Hepatocyte (in vitro differentiated cells): Measurements from ENCODE around the gene PLSCR5. TPM values are rescaled to one million over a fixed set of nuclear protein-coding genes. Genes with fewer than 3 reads are reported as not detected.

Experiments
- DNase-seq: peaks from one replicate; pipeline ENCODE4 v3.0.0-alpha.2; 2016; ENCODE audit warnings: low spot score
- H2AFZ ChIP-seq: fragments of 200-600 bp; sonication (generic); 2 replicates; pipeline ENCODE4 v1.6.0; 2016; ENCODE audit warnings: antibody characterized with exemption, mild to moderate bottlenecking
- H3K27ac ChIP-seq: fragments of 200-600 bp; sonication (generic); 2 replicates; pipeline ENCODE4 v1.5.1; 2016; ENCODE audit warnings: mild to moderate bottlenecking
- H3K27me3 ChIP-seq: fragments of 200-600 bp; sonication (generic); 2 replicates; pipeline ENCODE4 v1.6.1; 2016
- H3K36me3 ChIP-seq: fragments of 200-600 bp; sonication (generic); replicated peaks from 2 replicates; pipeline ENCODE4 v1.5.1; 2016; ENCODE audit warnings: low read depth; ENCODE audit not compliant: insufficient read depth
- H3K4me1 ChIP-seq: fragments of 200-600 bp; sonication (generic); 2 replicates; pipeline ENCODE4 v1.5.1; 2016; ENCODE audit warnings: mild to moderate bottlenecking, moderate library complexity; ENCODE audit not compliant: insufficient read depth
- H3K4me2 ChIP-seq: fragments of 200-600 bp; sonication (generic); 2 replicates; pipeline ENCODE4 v1.6.0; 2016
- H3K4me3 ChIP-seq: fragments of 200-600 bp; sonication (generic); 2 replicates; pipeline ENCODE4 v1.5.1; 2016; ENCODE audit warnings: mild to moderate bottlenecking
- H3K79me2 ChIP-seq: fragments of 200-600 bp; sonication (generic); 2 replicates; pipeline ENCODE4 v1.6.0; 2017; ENCODE audit warnings: mild to moderate bottlenecking
- H3K9me2 ChIP-seq: fragments of 200-600 bp; sonication (generic); replicated peaks from 2 replicates; pipeline ENCODE4 v1.6.0; 2017; ENCODE audit warnings: mild to moderate bottlenecking; ENCODE audit not compliant: insufficient read depth
- H3K9me3 ChIP-seq: fragments of 200-600 bp; sonication (generic); 2 replicates; pipeline ENCODE4 v1.5.1; 2016; ENCODE audit warnings: low read depth, mild to moderate bottlenecking
- H4K20me1 ChIP-seq: fragments of 200-600 bp; sonication (generic); 2 replicates; pipeline ENCODE4 v1.6.0; 2016; ENCODE audit warnings: mild to moderate bottlenecking; ENCODE audit not compliant: insufficient read depth, poor library complexity, severe bottlenecking
- CTCF ChIP-seq: fragments of 200-600 bp; sonication (generic); IDR thresholded peaks from 2 replicates; pipeline ENCODE4 v1.5.1; 2016; ENCODE audit warnings: antibody characterized with exemption, mild to moderate bottlenecking; ENCODE audit not compliant: poor library complexity
- EZH2 ChIP-seq: fragments of 200-600 bp; sonication (generic); IDR thresholded peaks from 2 replicates; pipeline ENCODE4 v1.6.1; 2016; ENCODE audit warnings: antibody characterized with exemption, mild to moderate bottlenecking, borderline replicate concordance
- EZH2phosphoT487 ChIP-seq: fragments of 200-600 bp; sonication (generic); IDR thresholded peaks from one replicate; pipeline ENCODE4 v1.6.1; 2018; ENCODE audit warnings: antibody characterized with exemption, mild to moderate bottlenecking, low read depth, moderate library complexity; ENCODE audit not compliant: unreplicated experiment, severe bottlenecking
- WGBS: methylation state at CpG from one replicate; pipeline ENCODE4 v1.1.6; 2016; ENCODE audit warnings: low lambda C conversion rate; ENCODE audit errors: missing lambda C conversion rate; 5-methylcytosine and 5-hydroxymethylcytosine counted together
- polyA plus RNA-seq: library from polyadenylated mRNA; unstranded; fragments of >200 nt; fragmentation: Nextera tagmentation; extraction: Ambion mirVana; gene quantifications from 2 replicates; pipeline ENCODE4 v1.2.1, GENCODE V29; 2016
- total RNA-seq: library from RNA; depleted of rRNA; stranded (reverse); fragments of >200 nt; gene quantifications from 2 replicates; pipeline ENCODE4 v1.2.3, GENCODE V29; 2014

Gene PLSCR5
- total and polyA plus RNA-seq, 2 experiments from 2014 or later: 2.0 to 3.0 TPM

- Histone ChIP-seq H3K9me2 (no peaks in the 10 kb centered on the region), H3K79me2 (no peaks in the 10 kb centered on the region), H3K36me3 (no peaks in the 10 kb centered on the region), H3K4me2 (no peak overlapping the region), H3K4me1 (peaks cover 15% of the 10 kb centered on the region), H4K20me1 (no peaks in the 10 kb centered on the region), H3K4me3 (no peak overlapping the region), H3K27ac (peak overlapping the region; percentile 77), H3K9me3 (no peaks in the 10 kb centered on the region), H2AFZ (no peak overlapping the region), H3K27me3 (no peaks in the 10 kb centered on the region)
- 26% methylated on average over 1 of the region's 1 CpG for WGBS
- no peak for DNase-seq
- TF ChIP-seq CTCF (no peak), EZH2 (no peak), EZH2phosphoT487 (no peak)
These were observed 24.0 kb downstream of the PLSCR5 start for GRCh38 chr3:146581080-146581601.

- Histone ChIP-seq H3K4me2 (no peak overlapping the region), H3K4me3 (no peak overlapping the region), H3K36me3 (no peaks in the 10 kb centered on the region), H3K4me1 (peaks cover 15% of the 10 kb centered on the region), H4K20me1 (no peaks in the 10 kb centered on the region), H3K27ac (no peak overlapping the region), H3K9me2 (no peaks in the 10 kb centered on the region), H2AFZ (no peak overlapping the region), H3K79me2 (no peaks in the 10 kb centered on the region), H3K27me3 (no peaks in the 10 kb centered on the region), H3K9me3 (no peaks in the 10 kb centered on the region)
- no peak for TF ChIP-seq EZH2phosphoT487
- peak; percentile 65 for TF ChIP-seq CTCF
- peak; percentile 49 for DNase-seq
These were observed 27.5 kb downstream of the PLSCR5 start for GRCh38 chr3:146577662-146578061.

GRCh38 chr3:146575636-146576035 is 29.5 kb downstream of the PLSCR5 start:
- Histone ChIP-seq H3K36me3 (no peaks in the 10 kb centered on the region), H3K9me2 (no peaks in the 10 kb centered on the region), H3K27me3 (no peaks in the 10 kb centered on the region), H3K9me3 (no peaks in the 10 kb centered on the region), H3K4me1 (peaks cover 3% of the 10 kb centered on the region), H3K4me2 (no peak overlapping the region), H3K79me2 (no peaks in the 10 kb centered on the region), H3K27ac (no peak overlapping the region), H4K20me1 (no peaks in the 10 kb centered on the region), H3K4me3 (no peak overlapping the region), H2AFZ (no peak overlapping the region)
- no peak for DNase-seq
- WGBS: 92% methylated on average over 2 of the region's 2 CpGs
- TF ChIP-seq CTCF (no peak), EZH2 (no peak), EZH2phosphoT487 (no peak)

GRCh38 chr3:146574173-146574572 is 31.0 kb downstream of the PLSCR5 start:
- H3K4me1 ChIP-seq: no peaks in the 10 kb centered on the region
- no peaks in the 10 kb centered on the region for H3K9me3 ChIP-seq
- no peaks in the 10 kb centered on the region for H3K27me3 ChIP-seq
- H3K27ac ChIP-seq: no peak overlapping the region
- no peak for DNase-seq
- H4K20me1 ChIP-seq: no peaks in the 10 kb centered on the region
- TF ChIP-seq EZH2phosphoT487 (no peak), CTCF (no peak), EZH2 (no peak)
- 89% methylated on average over 1 of the region's 1 CpG for WGBS
- H3K4me2 ChIP-seq: no peak overlapping the region
- no peaks in the 10 kb centered on the region for H3K9me2 ChIP-seq
- H3K4me3 ChIP-seq: no peak overlapping the region
- no peaks in the 10 kb centered on the region for H3K79me2 ChIP-seq
- no peak overlapping the region for H2AFZ ChIP-seq
- no peaks in the 10 kb centered on the region for H3K36me3 ChIP-seq
